ENCODE data around the gene TMEM107. TPM values are rescaled to one million over a fixed set of nuclear protein-coding genes. Genes with fewer than 3 reads are reported as not detected.

The TMEM107 gene
- total RNA-seq, 1 donor from 2014 or later = 19.3 TPM

DNA sequence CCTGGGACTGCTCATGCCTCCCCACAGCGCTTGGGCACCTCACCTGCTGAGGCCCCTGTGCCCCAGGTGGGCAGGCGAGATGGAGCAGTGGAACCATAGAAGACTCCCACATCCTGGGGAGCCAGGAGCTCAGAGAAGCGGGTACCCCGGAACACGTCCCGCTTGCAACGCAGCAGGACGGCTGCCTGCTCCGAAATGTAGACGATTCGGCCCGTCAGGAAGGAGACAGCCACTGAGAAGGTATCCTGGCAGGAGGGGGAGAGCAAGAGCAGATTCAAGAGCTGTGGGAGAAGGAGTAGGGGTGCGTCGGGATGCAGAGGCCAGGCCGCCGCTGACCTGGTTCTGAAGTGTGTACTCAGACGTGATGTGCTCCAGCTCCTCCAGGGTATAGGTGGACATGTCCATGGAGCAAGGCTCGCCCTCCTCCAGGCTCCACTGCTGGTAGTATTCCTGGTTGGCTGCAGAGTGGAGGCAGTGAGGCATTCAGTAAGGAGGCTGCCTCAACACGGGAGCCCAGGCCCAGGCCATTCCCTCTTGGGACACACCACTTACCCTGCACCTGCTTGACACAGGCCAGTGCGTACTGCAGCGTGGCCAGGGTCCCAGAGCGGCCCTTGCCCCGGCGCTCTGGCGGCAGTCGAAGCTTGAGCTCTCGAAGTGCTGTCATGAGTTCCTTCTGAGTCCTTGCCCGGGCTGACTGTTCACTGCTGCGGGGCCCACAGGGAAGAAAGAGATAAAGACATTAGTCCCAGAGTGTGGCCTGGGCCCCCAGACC, 26.6 kb downstream of the TMEM107 start:
- H3K27ac Mint-ChIP-seq = peak overlapping the region; percentile 44
- no peak for DNase-seq (ENCODE audit: low spot score)
- intact Hi-C loops (cut with micrococcal nuclease) = loop anchor here (5.0 to 10.0 kb wide), 4 partner anchors 262 to 1135 kb away; partner anchors contain the start of genes CHD3, MPDU1, RNASEK and TP53

DNA sequence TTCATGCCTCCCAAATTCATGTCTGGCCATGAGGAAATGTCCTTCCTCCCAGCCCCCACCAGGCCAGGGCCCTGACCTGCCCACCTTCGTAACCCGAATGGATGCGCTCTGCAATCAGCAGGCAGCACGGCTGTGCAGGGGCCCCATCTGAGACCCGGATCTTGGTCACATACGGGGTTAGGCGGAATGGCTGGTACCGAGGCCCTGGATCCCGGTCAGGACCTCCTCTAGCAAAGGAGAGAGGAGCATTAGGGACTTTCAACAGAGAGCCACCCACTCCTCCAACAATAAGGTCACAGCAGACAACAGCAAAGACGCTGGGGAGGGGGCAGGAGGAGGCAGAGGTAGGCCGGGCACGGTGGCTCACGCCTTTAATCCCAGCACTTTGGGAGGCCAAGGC, 27.6 kb downstream of the TMEM107 start:
- Mint-ChIP-seq H3K9me3 (no peaks in the 10 kb centered on the region), H3K36me3 (ENCODE audit: low read depth) (peaks cover 20% of the 10 kb centered on the region), H3K27ac (no peak overlapping the region), H3K4me1 (ENCODE audit: low read depth) (peaks cover 29% of the 10 kb centered on the region), H3K27me3 (ENCODE audit: insufficient read depth) (no peaks in the 10 kb centered on the region), H3K4me3 (no peak overlapping the region)
- DNase-seq (ENCODE audit: low spot score) = no peak
- intact Hi-C loops (cut with micrococcal nuclease) = no loop called here

More for the DNA sequence above, 26.6 kb downstream of the TMEM107 start:
- Mint-ChIP-seq H3K36me3 (ENCODE audit: low read depth) (peaks cover 16% of the 10 kb centered on the region), H3K9me3 (no peaks in the 10 kb centered on the region), H3K4me1 (ENCODE audit: low read depth) (peaks cover 37% of the 10 kb centered on the region), H3K27me3 (ENCODE audit: insufficient read depth) (no peaks in the 10 kb centered on the region), H3K4me3 (peak overlapping the region; percentile 95)

DNA sequence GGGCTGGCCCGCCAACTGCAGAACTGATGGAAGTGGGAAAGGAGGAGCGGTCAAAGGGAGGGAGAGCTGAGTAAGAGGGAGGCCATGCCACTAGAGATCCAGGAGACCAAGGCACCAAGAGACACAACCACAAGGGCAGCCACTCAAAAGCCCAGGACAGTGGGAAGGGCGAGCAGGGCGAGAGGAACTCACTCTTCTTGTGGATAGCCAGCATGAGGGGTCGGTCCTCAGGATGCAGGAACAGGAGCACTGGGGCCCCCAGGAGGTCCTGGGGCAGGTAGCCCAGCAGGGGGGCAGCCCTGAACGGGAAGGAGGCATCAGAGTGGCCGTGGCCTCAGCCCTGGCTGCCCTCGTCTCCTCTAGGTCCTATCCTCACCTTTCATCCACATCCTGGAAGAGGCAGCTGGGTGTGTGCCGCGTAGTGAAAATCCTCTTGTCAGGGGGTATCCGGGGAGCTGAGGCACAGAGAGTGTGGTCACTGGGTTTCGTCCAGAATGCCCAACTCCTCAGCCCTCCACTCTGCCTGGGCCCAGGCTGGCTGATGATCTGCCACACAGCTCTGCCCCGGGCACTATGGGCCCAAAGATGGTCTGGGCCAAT, 28.3 kb downstream of the TMEM107 start:
- intact Hi-C loops (cut with micrococcal nuclease) = no loop called here
- Mint-ChIP-seq H3K27me3 (ENCODE audit: insufficient read depth) (no peaks in the 10 kb centered on the region), H3K9me3 (no peaks in the 10 kb centered on the region), H3K27ac (no peak overlapping the region), H3K36me3 (ENCODE audit: low read depth) (peaks cover 20% of the 10 kb centered on the region), H3K4me1 (ENCODE audit: low read depth) (peaks cover 23% of the 10 kb centered on the region), H3K4me3 (no peak overlapping the region)
- no peak for DNase-seq (ENCODE audit: low spot score)

DNA sequence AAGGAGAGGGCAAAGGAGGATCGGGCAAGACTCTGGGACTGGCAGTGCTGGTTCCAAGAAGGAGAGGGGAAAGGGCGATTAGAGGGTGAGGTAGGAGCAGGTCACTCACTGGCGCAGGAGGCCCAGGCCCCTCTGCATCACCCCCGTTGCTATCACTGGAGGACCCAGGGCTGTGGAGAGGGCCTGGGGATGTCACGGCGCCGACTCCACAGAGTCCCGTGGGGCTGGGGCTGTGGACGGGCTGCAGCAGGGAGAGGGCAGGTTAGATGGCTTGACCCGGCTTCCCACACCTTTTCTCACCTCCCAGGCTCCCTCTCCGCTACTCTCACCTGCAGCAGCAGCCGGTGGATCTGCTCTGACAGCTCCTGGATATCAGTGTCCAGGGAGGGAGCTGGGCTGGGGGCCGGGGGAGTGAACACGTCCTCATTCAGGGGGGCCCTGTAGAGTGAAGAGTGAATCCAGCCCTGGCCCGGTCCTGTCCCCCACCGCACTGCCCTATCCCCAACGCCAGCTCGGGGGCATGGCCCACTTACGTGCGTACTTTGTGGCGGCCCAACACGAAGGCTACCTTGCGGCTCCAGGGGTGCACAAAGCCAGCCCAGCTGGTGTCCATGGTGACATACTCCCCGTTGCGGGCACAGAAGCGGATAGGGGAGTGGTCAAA, 28.9 kb downstream of the TMEM107 start:
- no peak for DNase-seq (ENCODE audit: low spot score)
- H3K27me3 Mint-ChIP-seq (ENCODE audit: insufficient read depth) = no peaks in the 10 kb centered on the region
- H3K4me3 Mint-ChIP-seq = no peak overlapping the region
- peaks cover 16% of the 10 kb centered on the region for H3K4me1 Mint-ChIP-seq (ENCODE audit: low read depth)
- H3K9me3 Mint-ChIP-seq = no peaks in the 10 kb centered on the region
- H3K36me3 Mint-ChIP-seq (ENCODE audit: low read depth) = peaks cover 25% of the 10 kb centered on the region
- intact Hi-C loops (cut with micrococcal nuclease) = no loop called here
- no peak overlapping the region for H3K27ac Mint-ChIP-seq

DNA sequence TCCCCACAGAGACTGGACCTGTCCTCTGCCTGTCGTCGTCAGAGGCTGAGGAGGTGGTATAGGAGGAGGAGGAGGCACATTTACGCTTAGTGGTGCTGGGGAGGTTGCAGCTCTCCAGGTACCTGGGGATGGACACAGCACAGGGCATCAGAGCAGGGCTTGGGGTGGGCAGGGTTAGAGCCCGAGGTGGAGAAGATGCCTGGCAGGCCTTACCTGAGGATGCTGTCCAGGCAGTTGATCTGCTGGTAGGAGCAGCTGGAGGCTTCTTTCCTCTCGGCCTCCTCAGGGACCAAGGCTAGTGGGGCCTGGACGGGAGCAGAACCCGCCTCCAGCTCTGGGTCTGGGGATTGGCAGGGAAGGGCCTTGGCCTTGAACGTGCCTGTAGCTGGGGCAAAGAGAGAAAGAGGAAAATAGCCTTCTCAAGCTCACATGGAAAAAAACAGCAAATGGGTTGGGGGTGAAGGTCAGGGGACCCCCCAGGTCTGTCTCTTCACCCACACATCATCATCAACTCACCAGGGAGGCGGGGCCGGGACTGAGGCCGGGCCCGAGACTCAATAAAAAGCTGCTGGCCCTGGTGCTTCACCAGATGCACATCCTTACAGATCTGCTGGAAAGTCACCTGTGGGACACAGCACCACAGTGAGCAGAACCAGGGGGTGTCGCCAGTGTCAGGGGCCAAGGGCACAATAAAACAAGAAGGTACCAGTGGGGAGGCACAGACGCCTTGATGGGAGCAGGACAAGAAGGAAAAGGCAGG, 29.6 kb downstream of the TMEM107 start:
- no peaks in the 10 kb centered on the region for H3K27me3 Mint-ChIP-seq (ENCODE audit: insufficient read depth)
- H3K36me3 Mint-ChIP-seq (ENCODE audit: low read depth) = peaks cover 28% of the 10 kb centered on the region
- H3K9me3 Mint-ChIP-seq = no peaks in the 10 kb centered on the region
- peak overlapping the region; percentile 22 for H3K27ac Mint-ChIP-seq
- intact Hi-C loops (cut with micrococcal nuclease) = no loop called here
- H3K4me3 Mint-ChIP-seq = no peak overlapping the region
- no peak for DNase-seq (ENCODE audit: low spot score)
- H3K4me1 Mint-ChIP-seq (ENCODE audit: low read depth) = peaks cover 11% of the 10 kb centered on the region

DNA sequence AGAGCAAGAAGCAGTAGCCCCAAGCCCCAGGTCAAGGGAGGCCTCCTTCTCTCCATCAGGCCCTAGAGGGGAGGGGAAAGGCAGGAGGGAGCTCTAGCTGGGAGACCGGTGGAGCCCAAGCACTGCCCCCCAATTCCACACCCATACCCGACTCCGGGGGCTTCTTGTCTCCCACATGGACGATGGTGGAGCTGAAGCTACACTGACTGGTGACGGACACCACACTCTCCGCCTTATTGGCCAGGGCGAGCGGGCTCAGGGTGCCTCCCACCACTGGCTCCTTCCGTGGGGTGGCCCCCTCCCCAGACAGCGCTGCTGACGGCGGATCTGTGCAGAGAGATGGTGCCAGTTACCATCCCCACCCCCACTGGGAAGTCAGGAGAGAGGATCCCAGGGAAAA, 30.4 kb downstream of the TMEM107 start:
- peak overlapping the region; percentile 22 for H3K27ac Mint-ChIP-seq
- H3K36me3 Mint-ChIP-seq (ENCODE audit: low read depth) = peaks cover 34% of the 10 kb centered on the region
- no peak for DNase-seq (ENCODE audit: low spot score)
- no peak overlapping the region for H3K4me3 Mint-ChIP-seq
- H3K27me3 Mint-ChIP-seq (ENCODE audit: insufficient read depth) = no peaks in the 10 kb centered on the region
- peaks cover 8% of the 10 kb centered on the region for H3K4me1 Mint-ChIP-seq (ENCODE audit: low read depth)
- no peaks in the 10 kb centered on the region for H3K9me3 Mint-ChIP-seq
- intact Hi-C loops (cut with micrococcal nuclease) = no loop called here

DNA sequence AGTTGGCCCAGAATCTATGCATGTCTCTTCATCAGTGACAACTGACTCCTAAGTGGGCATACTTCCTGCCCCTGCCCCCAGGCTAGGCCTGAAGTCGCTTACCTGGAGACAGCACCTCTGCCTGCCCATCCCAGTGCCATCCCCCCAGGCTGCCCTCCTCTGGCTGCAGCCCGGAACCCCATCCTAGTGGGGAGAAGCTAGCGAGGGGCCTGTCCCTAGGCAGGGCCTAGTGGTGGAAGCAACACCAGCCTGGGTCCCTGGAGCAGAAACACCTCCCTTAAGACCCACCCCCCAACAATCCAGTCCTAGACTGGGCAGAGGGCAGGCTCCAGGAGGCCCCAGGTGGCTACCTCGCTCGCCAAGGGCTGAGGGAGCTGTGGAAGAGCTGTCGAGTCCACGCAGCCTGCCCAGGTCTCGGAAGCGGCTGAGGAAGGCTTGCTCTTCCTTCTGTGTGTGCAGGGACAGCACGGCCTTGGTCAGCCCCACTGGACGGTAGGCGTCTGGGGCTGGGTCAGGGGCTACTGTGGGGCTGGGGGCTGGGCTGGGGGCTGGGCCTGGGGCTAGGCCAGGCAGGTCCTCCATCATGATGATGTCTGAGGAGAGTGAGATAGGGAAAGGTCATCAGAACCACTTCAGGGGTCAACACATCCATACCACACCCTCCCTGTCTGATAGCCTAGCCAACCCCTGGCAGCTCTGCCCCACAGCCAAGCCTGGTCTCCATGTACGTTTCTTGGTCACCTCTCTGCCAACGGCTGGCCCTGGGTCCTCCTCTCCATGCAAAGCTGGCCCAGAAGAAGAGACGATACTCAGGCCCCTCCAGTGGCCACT, 31.6 kb downstream of the TMEM107 start:
- Mint-ChIP-seq H3K9me3 (no peaks in the 10 kb centered on the region), H3K27ac (no peak overlapping the region), H3K36me3 (ENCODE audit: low read depth) (peaks cover 37% of the 10 kb centered on the region), H3K27me3 (ENCODE audit: insufficient read depth) (no peaks in the 10 kb centered on the region), H3K4me1 (ENCODE audit: low read depth) (no peaks in the 10 kb centered on the region), H3K4me3 (no peak overlapping the region)
- no peak for DNase-seq (ENCODE audit: low spot score)
- intact Hi-C loops (cut with micrococcal nuclease) = no loop called here

DNA sequence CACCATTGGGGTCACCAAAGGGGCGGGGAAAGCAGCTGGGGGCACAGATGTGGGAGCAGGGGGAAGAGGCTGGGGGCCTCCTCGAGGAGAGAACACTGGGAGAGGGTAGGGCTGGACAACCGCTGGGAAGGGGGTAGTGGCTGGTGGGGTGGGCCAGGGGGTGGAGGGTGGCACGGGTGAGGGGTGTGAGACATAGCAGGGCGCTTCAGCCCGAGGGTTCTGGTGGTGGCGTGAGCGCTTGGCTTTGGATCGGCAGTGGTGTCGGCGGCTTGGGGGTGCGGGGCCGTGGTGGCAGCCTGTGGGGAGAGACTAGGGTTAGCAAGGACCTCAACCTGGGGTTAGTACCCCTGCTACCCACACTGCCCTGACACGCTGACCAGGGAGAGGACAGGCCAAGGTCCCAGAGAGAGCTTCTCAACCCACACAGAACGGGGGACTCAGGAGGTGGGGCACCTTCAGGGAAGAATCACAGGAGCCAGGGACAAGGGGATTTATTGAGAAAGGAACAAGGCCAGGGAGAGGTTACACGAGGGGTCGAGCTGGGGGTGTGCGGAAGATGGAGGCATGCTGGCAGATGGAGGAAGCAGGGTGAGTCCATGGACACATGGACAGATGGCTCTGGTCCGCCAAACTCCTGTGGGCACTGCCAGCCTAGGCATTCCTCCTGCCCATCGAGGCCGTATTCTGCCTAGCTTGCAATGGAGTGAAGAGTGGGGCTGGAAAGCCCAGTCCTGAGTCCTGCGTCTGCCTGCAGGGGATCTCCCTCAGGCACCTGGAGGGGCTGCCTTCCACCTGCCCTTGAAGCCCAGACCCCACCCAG, 32.4 kb downstream of the TMEM107 start:
- peaks cover 39% of the 10 kb centered on the region for H3K36me3 Mint-ChIP-seq (ENCODE audit: low read depth)
- DNase-seq (ENCODE audit: low spot score) = no peak
- H3K27me3 Mint-ChIP-seq (ENCODE audit: insufficient read depth) = peaks cover 3% of the 10 kb centered on the region
- intact Hi-C loops (cut with micrococcal nuclease) = no loop called here
- H3K4me1 Mint-ChIP-seq (ENCODE audit: low read depth) = no peaks in the 10 kb centered on the region
- H3K9me3 Mint-ChIP-seq = no peaks in the 10 kb centered on the region
- no peak overlapping the region for H3K4me3 Mint-ChIP-seq
- no peak overlapping the region for H3K27ac Mint-ChIP-seq

DNA sequence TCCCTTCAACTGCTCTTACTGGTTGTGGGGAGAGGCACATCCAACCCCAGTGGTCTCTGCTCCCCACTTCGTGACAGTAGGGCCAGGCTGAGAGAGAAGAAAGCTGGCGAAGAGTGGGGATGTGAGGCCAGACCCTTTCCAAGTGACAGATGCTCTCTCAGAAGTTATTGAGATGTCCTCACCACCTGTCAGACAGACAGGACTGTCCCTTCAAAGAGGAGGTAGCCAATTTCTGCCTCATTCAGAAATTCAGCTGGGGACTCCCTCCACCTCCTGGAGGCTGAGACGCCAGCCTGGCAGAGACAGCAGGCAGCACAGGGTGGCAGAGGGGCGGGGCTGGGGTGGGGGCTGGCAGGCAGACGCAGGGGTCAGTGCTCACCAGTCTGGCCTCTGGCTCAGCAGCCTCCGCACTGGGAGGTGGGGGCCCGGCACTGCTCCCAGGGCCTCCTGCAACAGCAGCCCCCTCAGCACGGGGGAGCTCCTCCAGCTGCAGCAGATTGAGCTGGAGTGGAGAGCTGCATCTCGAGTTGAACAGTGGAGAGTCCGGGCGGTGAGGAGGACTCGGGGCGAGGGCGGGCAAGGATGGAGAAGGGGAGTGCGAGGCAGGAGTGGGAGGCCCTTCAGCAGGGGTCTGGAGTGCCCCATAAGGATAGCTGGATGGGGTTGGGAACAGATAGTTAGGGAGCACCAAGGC, 33.1 kb downstream of the TMEM107 start:
- Mint-ChIP-seq H3K27me3 (ENCODE audit: insufficient read depth) (peaks cover 3% of the 10 kb centered on the region), H3K4me3 (no peak overlapping the region), H3K9me3 (no peaks in the 10 kb centered on the region), H3K4me1 (ENCODE audit: low read depth) (no peaks in the 10 kb centered on the region), H3K27ac (no peak overlapping the region), H3K36me3 (ENCODE audit: low read depth) (peaks cover 39% of the 10 kb centered on the region)
- DNase-seq (ENCODE audit: low spot score) = no peak
- intact Hi-C loops (cut with micrococcal nuclease) = no loop called here

DNA sequence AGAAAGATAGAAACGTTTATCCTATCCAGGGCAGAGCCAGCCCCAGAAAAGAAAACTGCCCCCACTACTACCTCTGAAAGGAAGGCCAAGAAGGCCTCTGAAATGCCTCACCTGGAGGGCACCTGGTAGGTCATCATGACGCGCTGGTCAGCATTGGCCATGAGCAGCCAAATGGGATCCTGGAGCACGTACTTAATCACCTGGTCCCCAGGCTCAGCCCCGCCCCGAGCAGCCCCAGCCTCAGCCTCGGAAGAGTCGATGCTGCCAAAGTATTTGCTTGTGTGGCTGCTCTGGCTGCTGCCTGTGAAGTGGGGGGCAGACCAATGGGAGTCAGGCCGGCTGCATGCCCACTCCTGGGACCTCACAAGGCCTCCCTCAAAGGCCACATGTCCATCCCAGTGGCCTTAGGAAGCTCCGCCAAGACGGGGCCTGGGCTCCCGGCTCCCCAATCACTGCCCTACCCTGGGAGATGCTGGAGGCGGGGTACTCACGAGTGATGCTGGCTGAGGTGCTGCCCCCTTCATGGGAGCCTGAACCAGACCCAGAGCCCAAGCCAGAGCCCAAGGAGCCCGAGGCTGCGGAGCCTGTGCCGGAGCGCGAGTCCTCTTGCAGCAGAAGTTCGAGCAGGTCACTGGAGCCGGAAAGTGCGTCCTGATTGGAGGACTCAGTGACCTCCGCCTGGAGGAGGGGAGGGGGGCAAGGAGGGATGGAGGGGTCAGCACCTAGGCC, 33.9 kb downstream of the TMEM107 start:
- H3K36me3 Mint-ChIP-seq (ENCODE audit: low read depth) = peaks cover 39% of the 10 kb centered on the region
- H3K27me3 Mint-ChIP-seq (ENCODE audit: insufficient read depth) = peaks cover 3% of the 10 kb centered on the region
- no peak overlapping the region for H3K27ac Mint-ChIP-seq
- DNase-seq (ENCODE audit: low spot score) = no peak
- intact Hi-C loops (cut with micrococcal nuclease) = no loop called here
- no peaks in the 10 kb centered on the region for H3K9me3 Mint-ChIP-seq
- no peaks in the 10 kb centered on the region for H3K4me1 Mint-ChIP-seq (ENCODE audit: low read depth)
- no peak overlapping the region for H3K4me3 Mint-ChIP-seq

DNA sequence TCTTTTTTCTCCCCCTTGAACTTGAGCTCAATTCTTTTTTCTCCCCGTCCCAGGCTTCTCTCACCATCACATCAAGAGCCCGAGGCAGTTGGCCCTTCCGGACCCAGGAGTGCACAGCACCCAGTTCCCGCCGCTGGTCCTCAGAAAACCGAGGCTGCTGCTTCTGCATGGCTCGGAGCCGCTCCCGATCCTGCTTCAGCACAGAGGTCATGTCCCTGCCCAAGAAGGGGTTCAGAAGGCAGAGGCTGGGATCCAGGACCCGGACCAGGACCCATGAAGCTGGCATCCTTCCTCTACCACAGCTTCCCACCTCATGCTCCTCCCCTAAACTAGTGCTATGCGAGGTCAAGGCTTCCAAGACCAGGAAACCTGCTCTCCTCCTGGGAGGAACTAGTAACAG, 34.4 kb downstream of the TMEM107 start:
- Mint-ChIP-seq H3K27me3 (ENCODE audit: insufficient read depth) (peaks cover 4% of the 10 kb centered on the region), H3K36me3 (ENCODE audit: low read depth) (peaks cover 36% of the 10 kb centered on the region), H3K4me3 (no peak overlapping the region), H3K9me3 (no peaks in the 10 kb centered on the region), H3K27ac (no peak overlapping the region), H3K4me1 (ENCODE audit: low read depth) (no peaks in the 10 kb centered on the region)
- no peak for DNase-seq (ENCODE audit: low spot score)
- intact Hi-C loops (cut with micrococcal nuclease) = no loop called here
